GM12891 (cell line): ENCODE results near the gene ZNF500.

Experiments used
- POLR2A ChIP-seq: IDR thresholded peaks from 2 replicates; pipeline ENCODE4 v1.6.1; 2011; ENCODE audit warnings: low read depth, low read length, control low read depth
- POLR2AphosphoS5 ChIP-seq: IDR thresholded peaks from 2 replicates; pipeline ENCODE4 v1.6.1; 2011; ENCODE audit warnings: low read depth, low read length, control low read depth

DNA sequence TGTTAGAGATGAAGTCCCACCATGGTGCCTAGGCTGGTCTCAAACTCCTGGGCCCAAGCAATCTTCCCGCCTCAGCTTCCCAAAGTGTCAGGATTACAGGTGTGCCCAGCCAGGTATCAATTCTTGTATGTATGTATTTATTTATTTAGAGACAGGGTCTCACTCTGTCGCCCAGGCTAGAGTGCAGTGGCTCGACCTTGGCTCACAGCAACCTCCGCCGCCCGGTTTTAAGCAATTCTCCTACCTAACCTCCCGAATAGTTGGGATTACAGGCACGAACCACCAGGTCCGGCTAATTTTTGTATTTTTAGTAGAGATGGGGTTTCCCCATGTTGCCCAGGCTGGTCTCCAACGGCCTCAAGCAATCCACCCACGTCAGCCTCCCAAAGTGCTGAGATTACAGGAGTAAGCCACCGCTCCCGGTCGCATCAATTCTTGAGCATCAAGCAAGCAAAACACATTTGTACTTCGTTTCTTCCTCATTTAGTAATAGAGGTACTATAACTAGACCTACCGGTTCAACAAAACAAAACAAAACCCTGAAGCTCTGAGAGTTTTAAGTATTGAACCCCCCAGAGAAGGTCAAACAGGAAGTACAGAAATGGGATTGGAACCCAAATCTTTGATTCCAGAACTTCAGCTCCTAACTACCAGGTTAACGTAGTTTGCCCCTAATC is 1.0 kb upstream of the ZNF500 start:
- TF ChIP-seq POLR2AphosphoS5 (no peak), POLR2A (no peak)
